ENCODE results near the gene FBXO34. TPM values are rescaled to one million over a fixed set of nuclear protein-coding genes. Genes with fewer than 3 reads are reported as not detected.

Gene FBXO34
- total and polyA plus RNA-seq, 4 experiments from 2014 or later: 33.8 to 44.1 (median 42.9) TPM

GRCh38 chr14:55253276-55253675 is 17.9 kb upstream of the FBXO34 start:
- DNase-seq: no peak
- H3K36me3 Mint-ChIP-seq: no peaks in the 10 kb centered on the region
- Histone ChIP-seq H3K4me3 (ENCODE audit: low read length in 2 of 2) (no peak overlapping the region), H3K36me3 (ENCODE audit: insufficient read depth, low read length) (no peaks in the 10 kb centered on the region), H3K27me3 (ENCODE audit: insufficient read depth, low read length) (no peaks in the 10 kb centered on the region), H3K4me1 (ENCODE audit: insufficient read depth, low read length) (no peaks in the 10 kb centered on the region), H3K9me3 (ENCODE audit: control insufficient read depth in 1 of 2, low read length in 2 of 2) (no peaks in the 10 kb centered on the region), H3K27ac (ENCODE audit: low read depth, low read length) (no peak overlapping the region)
- intact Hi-C loops (cut with micrococcal nuclease): no loop called here
- H3K27me3 Mint-ChIP-seq: peaks cover 2 to 8% of the 10 kb centered on the region in 2 donors
- ChIA-PET POLR2A (ENCODE audit: partially characterized antibody) (no interaction called here), CTCF (ENCODE audit: partially characterized antibody) (interaction anchor here (0.9 to 2.1 kb wide), 4 partner anchors 10 to 101 kb away, joined by 3 to 5 read pairs (median 4); no protein-coding TSS in a partner anchor)
- no peak overlapping the region for H3K27ac Mint-ChIP-seq
- no peaks in the 10 kb centered on the region for H3K4me1 Mint-ChIP-seq
- H3K9me3 Mint-ChIP-seq: no peaks in the 10 kb centered on the region
- no peak overlapping the region for H3K4me3 Mint-ChIP-seq

- CTCF ChIA-PET (ENCODE audit: partially characterized antibody): interaction anchor here (0.7 to 1.6 kb wide), 2 partner anchors 23 to 101 kb away, joined by 3 read pairs; no protein-coding TSS in a partner anchor
- Mint-ChIP-seq H3K27ac (no peak overlapping the region), H3K27me3 (peaks cover 1 to 5% of the 10 kb centered on the region in 2 donors), H3K36me3 (no peaks in the 10 kb centered on the region), H3K4me1 (no peaks in the 10 kb centered on the region), H3K9me3 (no peaks in the 10 kb centered on the region), H3K4me3 (no peak overlapping the region)
- H3K27me3 ChIP-seq (ENCODE audit: insufficient read depth, low read length): no peaks in the 10 kb centered on the region
- H3K9me3 ChIP-seq (ENCODE audit: control insufficient read depth in 1 of 2, low read length in 2 of 2): no peaks in the 10 kb centered on the region
- intact Hi-C loops (cut with micrococcal nuclease): no loop called here
- H3K36me3 ChIP-seq (ENCODE audit: insufficient read depth, low read length): no peaks in the 10 kb centered on the region
- no peaks in the 10 kb centered on the region for H3K4me1 ChIP-seq (ENCODE audit: insufficient read depth, low read length)
- H3K27ac ChIP-seq (ENCODE audit: low read depth, low read length): no peak overlapping the region
- POLR2A ChIA-PET (ENCODE audit: partially characterized antibody): no interaction called here
- DNase-seq: no peak
- H3K4me3 ChIP-seq (ENCODE audit: low read length in 2 of 2): no peak overlapping the region
Observed at GRCh38 chr14:55254581-55254980, 16.6 kb upstream of the FBXO34 start.

GRCh38 chr14:55255979-55256378 is 15.2 kb upstream of the FBXO34 start:
- Histone ChIP-seq H3K4me1 (ENCODE audit: insufficient read depth, low read length) (no peaks in the 10 kb centered on the region), H3K27ac (ENCODE audit: low read depth, low read length) (no peak overlapping the region), H3K9me3 (ENCODE audit: control insufficient read depth in 1 of 2, low read length in 2 of 2) (no peaks in the 10 kb centered on the region), H3K4me3 (ENCODE audit: low read length in 2 of 2) (no peak overlapping the region), H3K36me3 (ENCODE audit: insufficient read depth, low read length) (no peaks in the 10 kb centered on the region), H3K27me3 (ENCODE audit: insufficient read depth, low read length) (no peaks in the 10 kb centered on the region)
- no peaks in the 10 kb centered on the region for H3K9me3 Mint-ChIP-seq
- H3K27ac Mint-ChIP-seq: no peak overlapping the region
- peaks cover 1 to 7% of the 10 kb centered on the region in 2 donors for H3K27me3 Mint-ChIP-seq
- H3K4me1 Mint-ChIP-seq: no peaks in the 10 kb centered on the region
- intact Hi-C loops (cut with micrococcal nuclease): no loop called here
- ChIA-PET POLR2A (ENCODE audit: partially characterized antibody) (no interaction called here), CTCF (ENCODE audit: partially characterized antibody) (interaction anchor here (0.8 to 2.7 kb wide), 3 partner anchors 10 to 100 kb away, joined by 3 to 12 read pairs (median 3); no protein-coding TSS in a partner anchor)
- H3K36me3 Mint-ChIP-seq: no peaks in the 10 kb centered on the region
- H3K4me3 Mint-ChIP-seq: no peak overlapping the region
- no peak for DNase-seq

GRCh38 chr14:55256586-55256985 is 14.6 kb upstream of the FBXO34 start:
- Mint-ChIP-seq H3K27me3 (peaks cover 1 to 7% of the 10 kb centered on the region in 2 donors), H3K9me3 (no peaks in the 10 kb centered on the region), H3K27ac (no peak overlapping the region), H3K4me1 (no peaks in the 10 kb centered on the region), H3K4me3 (no peak overlapping the region), H3K36me3 (no peaks in the 10 kb centered on the region)
- no peak for DNase-seq
- H3K27ac ChIP-seq (ENCODE audit: low read depth, low read length): no peak overlapping the region
- POLR2A ChIA-PET (ENCODE audit: partially characterized antibody): no interaction called here
- no peaks in the 10 kb centered on the region for H3K4me1 ChIP-seq (ENCODE audit: insufficient read depth, low read length)
- no peaks in the 10 kb centered on the region for H3K27me3 ChIP-seq (ENCODE audit: insufficient read depth, low read length)
- H3K4me3 ChIP-seq (ENCODE audit: low read length in 2 of 2): no peak overlapping the region
- H3K36me3 ChIP-seq (ENCODE audit: insufficient read depth, low read length): no peaks in the 10 kb centered on the region
- H3K9me3 ChIP-seq (ENCODE audit: control insufficient read depth in 1 of 2, low read length in 2 of 2): no peaks in the 10 kb centered on the region
- intact Hi-C loops (cut with micrococcal nuclease): no loop called here
- CTCF ChIA-PET (ENCODE audit: partially characterized antibody): interaction anchor here (1.0 to 2.7 kb wide), 2 partner anchors 11 to 98 kb away, joined by 4 to 12 read pairs; no protein-coding TSS in a partner anchor

GRCh38 chr14:55265197-55265596 is 6.0 kb upstream of the FBXO34 start:
- POLR2A ChIA-PET (ENCODE audit: partially characterized antibody): no interaction called here
- no peak overlapping the region for H3K4me3 Mint-ChIP-seq
- no peak overlapping the region for H3K27ac Mint-ChIP-seq
- H3K4me1 ChIP-seq (ENCODE audit: insufficient read depth, low read length): no peaks in the 10 kb centered on the region
- H3K27ac ChIP-seq (ENCODE audit: low read depth, low read length): no peak overlapping the region
- no peaks in the 10 kb centered on the region for H3K36me3 ChIP-seq (ENCODE audit: insufficient read depth, low read length)
- H3K9me3 ChIP-seq (ENCODE audit: control insufficient read depth in 1 of 2, low read length in 2 of 2): no peaks in the 10 kb centered on the region
- peaks cover 0 to 3% of the 10 kb centered on the region in 2 donors for H3K27me3 Mint-ChIP-seq
- H3K36me3 Mint-ChIP-seq: no peaks in the 10 kb centered on the region
- H3K9me3 Mint-ChIP-seq: no peaks in the 10 kb centered on the region
- CTCF ChIA-PET (ENCODE audit: partially characterized antibody): interaction anchor here (0.6 to 10.0 kb wide), 3 partner anchors 16 to 118 kb away, joined by 4 to 348 read pairs (median 4); no protein-coding TSS in a partner anchor
- DNase-seq: peak in 1 of 5 donors; percentile 37
- intact Hi-C loops (cut with micrococcal nuclease): no loop called here
- H3K27me3 ChIP-seq (ENCODE audit: insufficient read depth, low read length): no peaks in the 10 kb centered on the region
- H3K4me3 ChIP-seq (ENCODE audit: low read length in 2 of 2): no peak overlapping the region
- no peaks in the 10 kb centered on the region for H3K4me1 Mint-ChIP-seq

GRCh38 chr14:55267820-55268219 is 3.4 kb upstream of the FBXO34 start:
- Histone ChIP-seq H3K4me1 (ENCODE audit: insufficient read depth, low read length) (peaks cover 14% of the 10 kb centered on the region), H3K27ac (ENCODE audit: low read depth, low read length) (no peak overlapping the region), H3K27me3 (ENCODE audit: insufficient read depth, low read length) (no peaks in the 10 kb centered on the region), H3K36me3 (ENCODE audit: insufficient read depth, low read length) (no peaks in the 10 kb centered on the region), H3K9me3 (ENCODE audit: control insufficient read depth in 1 of 2, low read length in 2 of 2) (no peaks in the 10 kb centered on the region), H3K4me3 (ENCODE audit: low read length in 2 of 2) (no peak overlapping the region)
- H3K27me3 Mint-ChIP-seq: no peaks in the 10 kb centered on the region
- H3K4me3 Mint-ChIP-seq: no peak overlapping the region
- no peak for DNase-seq
- peaks cover 0 to 5% of the 10 kb centered on the region in 2 donors for H3K36me3 Mint-ChIP-seq
- intact Hi-C loops (cut with micrococcal nuclease): no loop called here
- peaks cover 0 to 2% (median 0%) of the 10 kb centered on the region in 8 donors for H3K9me3 Mint-ChIP-seq
- peak overlapping the region in 1 of 7 donors; percentile 49 for H3K27ac Mint-ChIP-seq
- ChIA-PET POLR2A (ENCODE audit: partially characterized antibody) (no interaction called here), CTCF (ENCODE audit: partially characterized antibody) (interaction anchor here (0.6 to 10.0 kb wide), 5 partner anchors 22 to 161 kb away, joined by 3 to 348 read pairs (median 9); no protein-coding TSS in a partner anchor)
- peaks cover 11 to 19% (median 12%) of the 10 kb centered on the region in 4 donors for H3K4me1 Mint-ChIP-seq

- peak overlapping the region; percentile 76 to 90 for H3K4me3 ChIP-seq (ENCODE audit: low read length in 2 of 2)
- H3K36me3 Mint-ChIP-seq: peaks cover 0 to 5% of the 10 kb centered on the region in 2 donors
- peaks cover 48% of the 10 kb centered on the region for H3K4me1 ChIP-seq (ENCODE audit: insufficient read depth, low read length)
- no peaks in the 10 kb centered on the region for H3K27me3 ChIP-seq (ENCODE audit: insufficient read depth, low read length)
- ChIA-PET POLR2A (ENCODE audit: partially characterized antibody) (interaction anchor here (0.6 to 3.6 kb wide), 16 partner anchors 19 to 844 kb away, joined by 3 to 61 read pairs (median 3); partner anchors contain the start of gene ATG14), CTCF (ENCODE audit: partially characterized antibody) (interaction anchor here (0.8 to 10.0 kb wide), 19 partner anchors 12 to 163 kb away, joined by 3 to 348 read pairs (median 6); no protein-coding TSS in a partner anchor)
- H3K27me3 Mint-ChIP-seq: no peaks in the 10 kb centered on the region
- intact Hi-C loops (cut with micrococcal nuclease): loop anchor here (1.0 to 5.0 kb wide), 8 partner anchors 15 to 220 kb away; partner anchors contain the start of genes ATG14 and MAPK1IP1L
- peaks cover 37 to 56% (median 43%) of the 10 kb centered on the region in 4 donors for H3K4me1 Mint-ChIP-seq
- no peaks in the 10 kb centered on the region for H3K9me3 ChIP-seq (ENCODE audit: control insufficient read depth in 1 of 2, low read length in 2 of 2)
- no peaks in the 10 kb centered on the region for H3K36me3 ChIP-seq (ENCODE audit: insufficient read depth, low read length)
- H3K9me3 Mint-ChIP-seq: peaks cover 0 to 2% (median 0%) of the 10 kb centered on the region in 8 donors
- H3K27ac Mint-ChIP-seq: peak overlapping the region; percentile 93 to 96 (median 95)
- DNase-seq: peak; percentile 46 to 75 (median 58)
- peak overlapping the region; percentile 91 for H3K27ac ChIP-seq (ENCODE audit: low read depth, low read length)
- H3K4me3 Mint-ChIP-seq: peak overlapping the region; percentile 87 to 95 (median 92)
Observed at GRCh38 chr14:55271572-55272298, 514 bp downstream of the FBXO34 start.

All from CD4-positive, alpha-beta memory T cell (primary cell).